Loucy (cell line): Measurements from ENCODE around the gene KRTAP2-4.

Experiments
- H2AFZ ChIP-seq: fragments of 200-600 bp; sonication (generic); 2 replicates; pipeline ENCODE4 v1.6.0; 2016; ENCODE audit warnings: antibody characterized with exemption, mild to moderate bottlenecking, low read length, moderate library complexity
- H3F3A ChIP-seq: fragments of 200-600 bp; 2 replicates; pipeline ENCODE4 v1.6.0; 2016; ENCODE audit warnings: antibody characterized with exemption, low read depth, mild to moderate bottlenecking
- H3K27me3 ChIP-seq: fragments of 200-600 bp; sonication (generic); 2 replicates; pipeline ENCODE4 v1.6.1; 2014; ENCODE audit warnings: low read length, mild to moderate bottlenecking; ENCODE audit not compliant: insufficient read depth, poor library complexity, severe bottlenecking
- H3K36me3 ChIP-seq: fragments of 200-600 bp; sonication (generic); 2 replicates; pipeline ENCODE4 v1.6.1; 2016; ENCODE audit warnings: low read length; ENCODE audit not compliant: insufficient read depth
- H3K4me1 ChIP-seq: fragments of 200-600 bp; sonication (generic); 2 replicates; pipeline ENCODE4 v1.5.1; 2014; ENCODE audit warnings: low read length, mild to moderate bottlenecking; ENCODE audit not compliant: insufficient read depth, poor library complexity, severe bottlenecking
- H3K4me2 ChIP-seq: fragments of 200-600 bp; sonication (generic); 2 replicates; pipeline ENCODE4 v1.6.0; 2014; ENCODE audit warnings: antibody characterized with exemption, low read length, low read depth, mild to moderate bottlenecking; ENCODE audit not compliant: poor library complexity, severe bottlenecking
- H3K4me3 ChIP-seq: fragments of 200-600 bp; sonication (generic); 2 replicates; pipeline ENCODE4 v1.5.1; 2014; ENCODE audit warnings: low read length, mild to moderate bottlenecking, mixed read lengths; ENCODE audit not compliant: poor library complexity, severe bottlenecking
- H3K79me2 ChIP-seq: fragments of 200-600 bp; sonication (generic); 2 replicates; pipeline ENCODE4 v1.6.1; 2014; ENCODE audit warnings: low read length; ENCODE audit not compliant: insufficient read depth
- H3K9ac ChIP-seq: fragments of 200-600 bp; sonication (generic); 2 replicates; pipeline ENCODE4 v1.6.0; 2014; ENCODE audit warnings: mild to moderate bottlenecking, low read depth, low read length, moderate library complexity; ENCODE audit not compliant: poor library complexity, severe bottlenecking
- H3K9me2 ChIP-seq: fragments of 200-600 bp; sonication (generic); replicated peaks from 2 replicates; pipeline ENCODE4 v1.6.1; 2016; ENCODE audit warnings: low read depth, low read length, mixed read lengths
- H3K9me3 ChIP-seq: fragments of 200-600 bp; sonication (generic); 2 replicates; pipeline ENCODE4 v1.6.1; 2014; ENCODE audit warnings: mild to moderate bottlenecking, antibody characterized with exemption, low read length, low read depth; ENCODE audit not compliant: insufficient read depth
- H4K20me1 ChIP-seq: fragments of 200-600 bp; sonication (generic); 2 replicates; pipeline ENCODE4 v1.6.0; 2014; ENCODE audit warnings: antibody characterized with exemption, low read length, mild to moderate bottlenecking; ENCODE audit not compliant: insufficient read depth, poor library complexity, severe bottlenecking
- CTCF ChIP-seq: fragments of 200-600 bp; sonication (generic); conservative IDR thresholded peaks from 2 replicates; pipeline ENCODE4 v1.5.1; 2014; ENCODE audit warnings: mild to moderate bottlenecking, antibody characterized with exemption, low read length

KRTAP2-4 gene

DNA sequence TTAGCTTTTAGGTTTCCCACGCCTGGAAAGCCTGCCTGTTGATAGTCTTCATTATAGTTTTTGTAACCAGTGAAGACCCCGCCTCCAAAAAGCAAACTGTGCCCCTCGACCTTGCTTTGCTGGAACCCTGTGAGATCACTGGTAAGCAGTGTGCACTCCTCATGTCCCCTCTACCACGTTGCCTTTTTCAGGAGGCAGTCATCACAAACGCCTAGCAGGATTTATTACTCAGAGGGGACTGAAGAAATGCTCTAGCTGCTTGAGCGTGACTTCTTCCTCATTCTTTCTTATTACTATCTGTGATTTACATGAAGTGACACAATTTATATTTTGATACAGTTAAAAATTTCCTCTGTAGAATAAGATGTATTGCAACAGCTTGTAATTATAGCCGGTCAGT is 50.2 kb downstream of the KRTAP2-4 start:
- H3K36me3 ChIP-seq, result no peaks in the 10 kb centered on the region
- no peaks in the 10 kb centered on the region for H3K79me2 ChIP-seq
- H3K9me3 ChIP-seq, result no peaks in the 10 kb centered on the region
- no peaks in the 10 kb centered on the region for H3K27me3 ChIP-seq
- no peak overlapping the region for H3K4me2 ChIP-seq
- no peaks in the 10 kb centered on the region for H3K4me1 ChIP-seq
- H3F3A ChIP-seq, result no peaks in the 10 kb centered on the region
- no peaks in the 10 kb centered on the region for H3K9me2 ChIP-seq
- no peak overlapping the region for H2AFZ ChIP-seq
- no peak for TF ChIP-seq CTCF
- no peaks in the 10 kb centered on the region for H4K20me1 ChIP-seq
- H3K9ac ChIP-seq, result no peak overlapping the region
- no peak overlapping the region for H3K4me3 ChIP-seq
